GM23338 (cell line): ENCODE results near the gene TNFRSF11A.

Experiments
- POLR2AphosphoS5 ChIP-seq: IDR thresholded peaks from 2 replicates; pipeline ENCODE4 v1.6.1; 2016; ENCODE audit warnings: antibody characterized with exemption, low read depth
- REST ChIP-seq: IDR thresholded peaks from one replicate; pipeline ENCODE4 v1.6.1; 2018; ENCODE audit warnings: antibody characterized with exemption; ENCODE audit not compliant: unreplicated experiment
- TF ChIP-seq, protein P1 (sequence below), 2 experiments: fragments of 200-600 bp in 1 of 2; sonication (generic) in 1 of 2; conservative IDR thresholded peaks; 2 replicates each; pipeline versions ENCODE4 v1.5.1 to v1.6.1; 2016 to 2017; ENCODE audit warnings: antibody characterized with exemption in 2 of 2, low read depth in 2 of 2, mild to moderate bottlenecking in 2 of 2, moderate library complexity in 1 of 2

GRCh38 chr18:62384068-62384467 lies 59.0 kb downstream of the TNFRSF11A start:
- TF ChIP-seq REST = no peak
- TF ChIP-seq POLR2AphosphoS5 = no peak
- TF ChIP-seq, protein P1, sequence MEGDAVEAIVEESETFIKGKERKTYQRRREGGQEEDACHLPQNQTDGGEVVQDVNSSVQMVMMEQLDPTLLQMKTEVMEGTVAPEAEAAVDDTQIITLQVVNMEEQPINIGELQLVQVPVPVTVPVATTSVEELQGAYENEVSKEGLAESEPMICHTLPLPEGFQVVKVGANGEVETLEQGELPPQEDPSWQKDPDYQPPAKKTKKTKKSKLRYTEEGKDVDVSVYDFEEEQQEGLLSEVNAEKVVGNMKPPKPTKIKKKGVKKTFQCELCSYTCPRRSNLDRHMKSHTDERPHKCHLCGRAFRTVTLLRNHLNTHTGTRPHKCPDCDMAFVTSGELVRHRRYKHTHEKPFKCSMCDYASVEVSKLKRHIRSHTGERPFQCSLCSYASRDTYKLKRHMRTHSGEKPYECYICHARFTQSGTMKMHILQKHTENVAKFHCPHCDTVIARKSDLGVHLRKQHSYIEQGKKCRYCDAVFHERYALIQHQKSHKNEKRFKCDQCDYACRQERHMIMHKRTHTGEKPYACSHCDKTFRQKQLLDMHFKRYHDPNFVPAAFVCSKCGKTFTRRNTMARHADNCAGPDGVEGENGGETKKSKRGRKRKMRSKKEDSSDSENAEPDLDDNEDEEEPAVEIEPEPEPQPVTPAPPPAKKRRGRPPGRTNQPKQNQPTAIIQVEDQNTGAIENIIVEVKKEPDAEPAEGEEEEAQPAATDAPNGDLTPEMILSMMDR (conservative IDR thresholded peaks at IDR 0.05; ENCODE audit: low read depth in 2 of 2) = no peak
